ENCODE measurements around the gene RGL4. TPM values are rescaled to one million over a fixed set of nuclear protein-coding genes. Genes with fewer than 3 reads are reported as not detected.
"Not testable (repeated sequence)": the region's sequence is repeated elsewhere in the genome, so short reads cannot be mapped to it uniquely, and the experiment has no call there.

RGL4 gene
- total RNA-seq, 2 donors from 2014 or later, result 0.91 TPM; not detected in 1

DNA sequence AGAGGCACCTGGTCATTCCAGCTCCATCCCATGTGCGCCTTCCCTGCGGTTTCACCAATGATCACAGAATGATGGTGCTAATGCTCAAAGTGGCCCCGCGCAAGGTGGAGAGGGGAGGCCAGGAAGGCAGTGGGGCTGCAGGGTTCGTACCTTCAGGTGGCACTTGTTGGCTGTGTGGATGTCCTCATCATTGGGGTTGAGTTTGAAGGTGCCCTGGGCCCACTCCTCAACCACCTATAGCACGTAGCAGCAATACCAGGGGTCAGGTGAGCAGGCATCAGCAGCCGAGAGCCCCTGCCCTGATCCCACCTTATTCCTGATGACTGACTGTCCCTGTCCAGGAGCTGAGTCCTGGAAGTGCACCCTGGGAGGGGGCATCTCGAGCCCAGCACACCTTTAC, 38.1 kb upstream of the RGL4 start:
- intact Hi-C loops (cut with DNase I), result no loop called here
- TF ChIP-seq, protein P1, sequence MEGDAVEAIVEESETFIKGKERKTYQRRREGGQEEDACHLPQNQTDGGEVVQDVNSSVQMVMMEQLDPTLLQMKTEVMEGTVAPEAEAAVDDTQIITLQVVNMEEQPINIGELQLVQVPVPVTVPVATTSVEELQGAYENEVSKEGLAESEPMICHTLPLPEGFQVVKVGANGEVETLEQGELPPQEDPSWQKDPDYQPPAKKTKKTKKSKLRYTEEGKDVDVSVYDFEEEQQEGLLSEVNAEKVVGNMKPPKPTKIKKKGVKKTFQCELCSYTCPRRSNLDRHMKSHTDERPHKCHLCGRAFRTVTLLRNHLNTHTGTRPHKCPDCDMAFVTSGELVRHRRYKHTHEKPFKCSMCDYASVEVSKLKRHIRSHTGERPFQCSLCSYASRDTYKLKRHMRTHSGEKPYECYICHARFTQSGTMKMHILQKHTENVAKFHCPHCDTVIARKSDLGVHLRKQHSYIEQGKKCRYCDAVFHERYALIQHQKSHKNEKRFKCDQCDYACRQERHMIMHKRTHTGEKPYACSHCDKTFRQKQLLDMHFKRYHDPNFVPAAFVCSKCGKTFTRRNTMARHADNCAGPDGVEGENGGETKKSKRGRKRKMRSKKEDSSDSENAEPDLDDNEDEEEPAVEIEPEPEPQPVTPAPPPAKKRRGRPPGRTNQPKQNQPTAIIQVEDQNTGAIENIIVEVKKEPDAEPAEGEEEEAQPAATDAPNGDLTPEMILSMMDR (IDR thresholded peaks at IDR 0.05), result no peak
- TF ChIP-seq POLR2AphosphoS5 (IDR thresholded peaks at IDR 0.05) (no peak), POLR2A (IDR thresholded peaks at IDR 0.05) (no peak)
- Histone ChIP-seq H3K9me3 (no peaks in the 10 kb centered on the region), H3K27me3 (replicated peaks; ENCODE audit: insufficient read depth) (no peaks in the 10 kb centered on the region), H3K4me3 (no peak overlapping the region), H3K4me1 (replicated peaks) (no peaks in the 10 kb centered on the region), H3K36me3 (no peaks in the 10 kb centered on the region), H3K27ac (no peak overlapping the region)
- WGBS, result 89% methylated on average over 8 of the region's 8 CpGs
- no peak for DNase-seq (ENCODE audit: low spot score)

DNA sequence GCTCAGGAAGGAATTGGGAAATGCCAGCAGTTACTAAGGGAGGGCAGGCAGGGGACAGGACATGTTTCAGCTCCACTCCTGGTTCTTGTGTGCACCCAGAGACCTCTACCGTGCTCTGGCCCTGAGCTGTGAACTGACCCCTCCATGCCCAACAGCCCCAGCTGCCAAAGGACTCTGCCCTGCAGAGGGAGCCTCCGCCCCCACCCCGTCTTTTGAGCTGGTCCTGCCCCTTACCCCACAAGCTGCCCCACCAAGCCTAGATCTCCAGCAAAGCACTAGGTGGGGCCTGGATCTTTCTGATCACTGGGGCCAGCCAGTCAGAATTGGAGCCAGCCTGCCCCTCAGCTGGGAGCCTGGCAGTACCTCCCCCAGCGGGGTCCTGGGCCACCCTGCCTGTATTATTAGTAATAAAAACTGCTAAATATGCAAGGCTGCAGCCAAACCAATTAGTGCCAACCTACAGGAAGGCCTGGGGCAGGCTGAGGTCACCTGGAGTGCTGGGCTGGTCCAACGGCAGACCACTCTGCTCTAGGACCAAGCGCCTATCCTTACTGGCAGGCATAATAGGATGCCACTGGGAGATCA, 34.8 kb upstream of the RGL4 start:
- WGBS, result 88% methylated on average over 6 of the region's 6 CpGs
- intact Hi-C loops (cut with DNase I), result no loop called here
- peaks cover 0 to 2% of the 10 kb centered on the region in 2 donors for H3K36me3 ChIP-seq

DNA sequence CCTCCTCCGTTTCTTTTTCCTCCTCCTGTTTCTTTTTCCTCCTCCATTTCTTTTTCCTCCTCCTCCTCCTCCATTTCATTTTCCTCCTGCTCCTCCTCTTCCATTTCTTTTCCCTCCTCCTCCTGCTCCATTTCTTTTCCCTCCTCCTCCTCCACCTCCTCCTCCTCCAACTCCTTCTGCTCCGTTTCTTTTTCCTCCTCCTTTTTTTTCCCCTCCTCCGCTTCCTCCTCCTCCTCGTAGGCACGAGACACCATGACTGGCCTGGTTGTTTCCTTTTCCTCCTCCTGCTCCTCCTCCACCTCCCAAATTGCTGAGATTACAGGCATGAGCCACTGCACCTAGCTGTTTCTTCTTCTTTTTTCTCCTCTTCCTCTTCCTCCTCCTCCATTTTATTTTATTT, 33.1 kb upstream of the RGL4 start:
- Histone ChIP-seq H3K27me3 (replicated peaks; ENCODE audit: insufficient read depth) (no peaks in the 10 kb centered on the region), H3K4me1 (replicated peaks) (no peaks in the 10 kb centered on the region), H3K9me3 (no peaks in the 10 kb centered on the region), H3K27ac (no peak overlapping the region), H3K36me3 (peaks cover 0 to 2% of the 10 kb centered on the region in 2 donors), H3K4me3 (no peak overlapping the region)
- intact Hi-C loops (cut with DNase I), result no loop called here
- TF ChIP-seq POLR2AphosphoS5 (IDR thresholded peaks at IDR 0.05) (no peak), POLR2A (IDR thresholded peaks at IDR 0.05) (no peak)
- TF ChIP-seq, protein P1 (IDR thresholded peaks at IDR 0.05), result no peak
- no peak for DNase-seq (ENCODE audit: low spot score)
- WGBS, result 69% methylated on average over 5 of the region's 5 CpGs

More for the DNA sequence above, 34.8 kb upstream of the RGL4 start:
- Histone ChIP-seq H3K9me3 (no peaks in the 10 kb centered on the region), H3K4me3 (no peak overlapping the region), H3K27ac (no peak overlapping the region), H3K27me3 (replicated peaks; ENCODE audit: insufficient read depth) (no peaks in the 10 kb centered on the region), H3K4me1 (replicated peaks) (no peaks in the 10 kb centered on the region)
- DNase-seq (ENCODE audit: low spot score), result no peak
- TF ChIP-seq POLR2AphosphoS5 (IDR thresholded peaks at IDR 0.05) (no peak), POLR2A (IDR thresholded peaks at IDR 0.05) (no peak)
- TF ChIP-seq, protein P1 (IDR thresholded peaks at IDR 0.05), result no peak

DNA sequence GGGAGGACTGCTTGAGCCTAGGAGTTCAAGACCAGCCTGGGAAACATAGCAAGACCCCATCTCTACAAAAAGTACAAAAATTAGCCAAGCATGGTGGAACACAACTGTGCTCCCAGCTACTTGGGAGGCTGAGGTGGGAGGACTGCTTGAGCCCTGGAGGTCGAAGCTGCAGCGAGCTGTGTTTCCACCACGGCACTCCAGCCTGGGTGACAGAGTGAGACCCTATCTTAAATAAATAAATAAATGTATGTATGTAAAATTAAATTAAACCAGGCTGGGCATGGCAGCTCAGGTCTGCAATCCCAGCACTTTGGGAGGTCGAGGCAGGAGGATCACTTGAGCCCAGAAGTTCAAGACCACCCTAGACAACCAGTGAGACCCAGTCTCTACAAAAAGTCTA, 30.4 kb upstream of the RGL4 start:
- WGBS, result 98% methylated on average over 4 of the region's 4 CpGs
- H3K36me3 ChIP-seq; H3K4me3 ChIP-seq; H3K27me3 ChIP-seq (replicated peaks; ENCODE audit: insufficient read depth); intact Hi-C loops (cut with DNase I); H3K4me1 ChIP-seq (replicated peaks); DNase-seq (ENCODE audit: low spot score); H3K9me3 ChIP-seq; H3K27ac ChIP-seq: not testable (repeated sequence)

DNA sequence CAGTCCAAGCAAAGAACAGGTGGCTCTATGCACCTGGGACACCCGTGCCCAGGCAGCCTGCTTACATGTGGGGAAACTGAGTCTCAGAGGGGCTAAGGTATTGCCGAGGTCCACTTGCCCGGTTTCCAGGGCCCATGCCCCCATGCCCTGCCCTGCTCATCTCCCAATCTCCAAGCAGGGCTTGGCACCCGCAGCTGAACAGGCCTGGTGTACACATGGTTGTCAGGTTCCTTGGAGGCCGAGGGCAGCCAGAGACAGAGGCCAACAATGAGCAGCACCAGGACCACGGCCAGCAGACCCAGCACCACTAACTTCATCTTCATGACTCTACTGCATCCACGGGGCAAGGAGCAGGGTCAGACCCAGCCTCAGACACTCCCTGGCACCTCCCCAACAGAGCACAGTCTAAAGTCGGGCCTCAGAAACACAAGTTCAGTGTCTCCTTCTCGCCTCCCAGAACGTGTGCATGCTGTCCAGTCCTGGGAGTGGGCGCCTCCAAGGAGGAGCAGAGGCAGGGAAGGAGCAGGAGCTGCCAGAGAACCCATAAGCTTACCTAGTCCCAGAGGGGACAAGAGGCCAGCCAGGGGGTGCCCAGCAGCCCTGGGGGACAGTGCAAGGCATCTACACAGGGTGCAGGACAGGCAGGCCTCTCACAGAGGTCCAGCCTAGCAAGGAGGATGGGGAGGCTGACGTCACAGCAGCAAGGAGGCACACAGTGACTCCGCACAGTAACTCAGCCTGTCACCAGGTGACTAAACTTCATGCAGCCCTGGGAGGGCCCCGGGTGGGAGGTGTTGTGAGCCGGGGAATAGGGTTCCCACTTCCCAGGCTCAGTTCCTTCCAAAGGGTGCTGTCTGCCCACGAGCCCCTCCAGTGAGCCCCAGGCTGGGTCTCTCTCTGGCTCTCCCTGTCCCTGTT, 20.2 kb upstream of the RGL4 start:
- no peak overlapping the region for H3K4me3 ChIP-seq

DNA sequence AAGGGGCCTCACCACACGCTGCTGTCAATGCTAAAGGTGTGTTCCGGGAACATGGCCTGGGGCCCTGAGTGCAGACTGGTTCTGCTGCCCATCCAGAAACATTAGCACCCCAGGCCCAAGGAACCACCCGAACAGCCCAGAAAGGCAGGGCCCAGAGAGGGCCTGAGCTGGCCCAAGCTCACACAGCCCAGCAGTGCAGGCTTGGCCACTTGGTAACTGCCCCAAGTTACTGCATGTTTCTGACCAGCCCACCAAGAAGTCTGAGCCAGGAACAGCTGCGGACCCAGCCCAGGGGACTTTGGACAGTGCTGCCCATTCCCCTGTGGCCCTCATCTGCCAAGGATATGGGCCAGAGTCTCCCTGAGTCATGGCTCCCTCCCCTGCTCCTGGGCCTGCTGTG, 19.4 kb upstream of the RGL4 start:
- H3K36me3 ChIP-seq; DNase-seq (ENCODE audit: low spot score); H3K27ac ChIP-seq; H3K9me3 ChIP-seq; H3K27me3 ChIP-seq (replicated peaks; ENCODE audit: insufficient read depth); intact Hi-C loops (cut with DNase I); H3K4me3 ChIP-seq; H3K4me1 ChIP-seq (replicated peaks): not testable (repeated sequence)
- no CpG with 5 or more reads among the region's 4 CpGs for WGBS

More for the DNA sequence above, 20.2 kb upstream of the RGL4 start:
- intact Hi-C loops (cut with DNase I), result no loop called here
- DNase-seq (ENCODE audit: low spot score), result no peak
- Histone ChIP-seq H3K4me1 (replicated peaks) (no peaks in the 10 kb centered on the region), H3K27me3 (replicated peaks; ENCODE audit: insufficient read depth) (no peaks in the 10 kb centered on the region), H3K27ac (no peak overlapping the region), H3K36me3 (no peaks in the 10 kb centered on the region), H3K9me3 (no peaks in the 10 kb centered on the region)
- 83% methylated on average over 16 of the region's 16 CpGs for WGBS
- TF ChIP-seq POLR2AphosphoS5 (IDR thresholded peaks at IDR 0.05) (no peak), POLR2A (IDR thresholded peaks at IDR 0.05) (no peak)
- TF ChIP-seq, protein P1 (IDR thresholded peaks at IDR 0.05), result no peak

DNA sequence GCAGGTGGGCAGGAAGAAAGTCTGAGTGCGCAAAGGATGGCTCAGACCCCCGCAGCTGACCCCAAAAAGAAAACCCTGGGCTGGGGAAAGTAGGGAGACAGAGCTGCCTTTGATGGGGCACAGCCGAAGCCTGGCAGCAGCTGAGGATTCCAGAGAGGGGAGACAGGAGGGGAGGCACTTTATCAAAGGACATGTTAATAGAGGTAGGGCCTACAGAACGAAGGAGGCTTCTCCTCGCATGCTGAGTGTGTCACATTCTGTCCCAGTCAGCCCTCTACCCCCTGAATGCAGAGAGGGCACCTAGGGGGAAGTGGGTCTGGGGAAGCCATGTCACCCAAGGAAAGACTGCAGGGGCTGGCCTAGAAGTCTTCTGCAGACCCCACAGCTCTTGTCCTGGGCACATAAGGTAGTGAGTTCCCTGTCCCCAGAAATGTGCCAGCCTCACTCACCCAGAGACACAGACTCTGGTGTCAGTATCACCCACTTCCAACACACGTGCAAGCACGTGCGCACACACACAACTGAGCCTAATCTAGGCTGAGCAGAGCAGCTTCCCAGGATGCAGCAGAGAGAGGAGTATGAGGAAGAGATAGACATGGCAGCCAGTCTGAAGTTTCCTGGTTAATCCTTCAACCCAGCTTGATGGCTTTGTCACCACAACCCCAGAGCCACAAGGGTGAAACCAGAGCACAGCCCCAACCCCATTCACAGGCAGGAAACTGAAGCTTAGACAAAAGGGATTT, 18.3 kb upstream of the RGL4 start:
- intact Hi-C loops (cut with DNase I); H3K27me3 ChIP-seq (replicated peaks; ENCODE audit: insufficient read depth): not testable (repeated sequence)
- WGBS, result 88% methylated on average over 8 of the region's 8 CpGs

More for the DNA sequence above, 18.3 kb upstream of the RGL4 start:
- H3K4me3 ChIP-seq; H3K27ac ChIP-seq; DNase-seq (ENCODE audit: low spot score); H3K4me1 ChIP-seq (replicated peaks); H3K36me3 ChIP-seq; H3K9me3 ChIP-seq: not testable (repeated sequence)
